ENCODE results near the gene SETD2. TPM values are rescaled to one million over a fixed set of nuclear protein-coding genes. Genes with fewer than 3 reads are reported as not detected.

SETD2 gene
- total RNA-seq, 1 experiment from 2014 or later, result 60.8 TPM

DNA sequence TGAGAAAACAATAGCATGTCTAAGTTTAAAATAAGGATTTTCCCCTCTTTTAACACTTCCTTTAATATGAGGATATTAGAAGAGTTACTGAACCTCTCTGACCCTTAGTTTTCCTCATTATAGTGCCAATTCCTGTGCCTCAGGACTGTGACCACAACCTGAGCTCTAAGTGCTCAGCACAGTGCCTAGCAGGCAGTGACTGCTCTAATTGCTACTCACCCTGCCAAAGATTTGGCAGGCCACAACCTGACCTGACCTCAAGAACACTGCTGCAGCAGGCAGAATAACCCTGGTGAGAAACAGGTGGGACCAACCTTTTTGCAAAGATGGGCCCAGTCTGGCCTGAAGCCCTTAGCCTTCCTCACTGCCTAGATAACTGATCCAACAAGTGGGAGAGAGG is 148.8 kb downstream of the SETD2 start:
- peaks cover 5 to 37% (median 37%) of the 10 kb centered on the region in 3 experiments; a peak in 6 of 7 replicates for H3K36me3 Mint-ChIP-seq (ENCODE audit: insufficient read depth in 1 of 3, low read depth in 3 of 3)
- no peak overlapping the region for H3K56ac ChIP-seq (ENCODE audit: insufficient read length, low read depth, low read length)
- H3K27me3 ChIP-seq (ENCODE audit: insufficient read depth, low read length), result no peaks in the 10 kb centered on the region
- H3K4me3 Mint-ChIP-seq, result no peak overlapping the region
- H3K23me2 ChIP-seq (ENCODE audit: insufficient read length, low read depth, low read length, poor library complexity, severe bottlenecking), result no peaks in the 10 kb centered on the region
- H3K27ac ChIP-seq (ENCODE audit: insufficient read length, low read depth, low read length), result no peak overlapping the region
- no peak overlapping the region for H2BK120ac ChIP-seq (ENCODE audit: low read depth, low read length, poor library complexity, severe bottlenecking)
- H3K4me1 ChIP-seq (ENCODE audit: insufficient read depth, low read length), result no peaks in the 10 kb centered on the region
- H2BK5ac ChIP-seq (ENCODE audit: insufficient read length, low read length), result no peak overlapping the region
- peaks cover 20 to 25% of the 10 kb centered on the region in 2 experiments for H3K4me1 Mint-ChIP-seq
- no peak overlapping the region for H2BK12ac ChIP-seq (ENCODE audit: insufficient read length, low read depth, low read length)
- no peak overlapping the region for H2AFZ ChIP-seq (ENCODE audit: low read length)
- H2BK15ac ChIP-seq (ENCODE audit: low read depth, low read length), result no peak overlapping the region
- no peak overlapping the region for H3K4me2 ChIP-seq (ENCODE audit: insufficient read depth, insufficient read length, low read length)
- no peaks in the 10 kb centered on the region for H4K20me1 ChIP-seq (ENCODE audit: control insufficient read depth, insufficient read depth, insufficient read length)
- H4K91ac ChIP-seq (ENCODE audit: insufficient read length, low read depth, low read length), result no peak overlapping the region
- H3K14ac ChIP-seq (ENCODE audit: insufficient read depth, low read length), result no peak overlapping the region
- H3K9ac ChIP-seq (ENCODE audit: extremely low read depth, insufficient read length, low read length), result no peak overlapping the region
- no peak overlapping the region for H4K5ac ChIP-seq (ENCODE audit: insufficient read length, low read depth, low read length)
- DNase-seq, result no peak
- H2AK5ac ChIP-seq (ENCODE audit: insufficient read length, low read length), result no peak overlapping the region
- no peak overlapping the region; a peak in 2 of 7 replicates for H3K27ac Mint-ChIP-seq
- no peaks in the 10 kb centered on the region for H3K9me3 ChIP-seq (ENCODE audit: control insufficient read depth, low read depth, low read length)
- H3T11ph ChIP-seq (ENCODE audit: low read length), result no peak overlapping the region
- no peak overlapping the region for H4K8ac ChIP-seq (replicated peaks; ENCODE audit: insufficient read length, low read depth, low read length)
- H3K18ac ChIP-seq (ENCODE audit: insufficient read length, low read depth, low read length), result no peak overlapping the region
- no peak overlapping the region for H3K23ac ChIP-seq (ENCODE audit: insufficient read length, low read depth, low read length)
- TF ChIP-seq, protein P1, sequence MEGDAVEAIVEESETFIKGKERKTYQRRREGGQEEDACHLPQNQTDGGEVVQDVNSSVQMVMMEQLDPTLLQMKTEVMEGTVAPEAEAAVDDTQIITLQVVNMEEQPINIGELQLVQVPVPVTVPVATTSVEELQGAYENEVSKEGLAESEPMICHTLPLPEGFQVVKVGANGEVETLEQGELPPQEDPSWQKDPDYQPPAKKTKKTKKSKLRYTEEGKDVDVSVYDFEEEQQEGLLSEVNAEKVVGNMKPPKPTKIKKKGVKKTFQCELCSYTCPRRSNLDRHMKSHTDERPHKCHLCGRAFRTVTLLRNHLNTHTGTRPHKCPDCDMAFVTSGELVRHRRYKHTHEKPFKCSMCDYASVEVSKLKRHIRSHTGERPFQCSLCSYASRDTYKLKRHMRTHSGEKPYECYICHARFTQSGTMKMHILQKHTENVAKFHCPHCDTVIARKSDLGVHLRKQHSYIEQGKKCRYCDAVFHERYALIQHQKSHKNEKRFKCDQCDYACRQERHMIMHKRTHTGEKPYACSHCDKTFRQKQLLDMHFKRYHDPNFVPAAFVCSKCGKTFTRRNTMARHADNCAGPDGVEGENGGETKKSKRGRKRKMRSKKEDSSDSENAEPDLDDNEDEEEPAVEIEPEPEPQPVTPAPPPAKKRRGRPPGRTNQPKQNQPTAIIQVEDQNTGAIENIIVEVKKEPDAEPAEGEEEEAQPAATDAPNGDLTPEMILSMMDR (conservative IDR thresholded peaks at IDR 0.05), result no peak
- no peak overlapping the region for H2BK20ac ChIP-seq (ENCODE audit: low read depth, low read length, poor library complexity, severe bottlenecking)
- no peak overlapping the region for H3K4ac ChIP-seq (ENCODE audit: low read depth, low read length)
- no peaks in the 10 kb centered on the region for H3K27me3 Mint-ChIP-seq (ENCODE audit: low read depth)
- H3K79me1 ChIP-seq (ENCODE audit: insufficient read depth, low read depth, low read length, poor library complexity, severe bottlenecking), result no peaks in the 10 kb centered on the region
- no peaks in the 10 kb centered on the region for H3K9me3 Mint-ChIP-seq
- H3K79me2 ChIP-seq (ENCODE audit: insufficient read depth, low read length), result no peaks in the 10 kb centered on the region

Data from H9 (cell line).